T-helper 1 cell treated with Interleukin-12 subunit alpha and Interleukin-12 subunit beta and Interleukin-4 antibody, amounts not matched to agents 30 μg/mL and 1 μg/mL, for 36 hours (primary cell): ENCODE results near the gene EPN3.

Source experiments
- H3K27ac Mint-ChIP-seq: one replicate; pipeline ENCODE4 v1.8.0; 2021; ENCODE audit warnings: mild to moderate bottlenecking, mixed read lengths
- H3K27me3 Mint-ChIP-seq: one replicate; pipeline ENCODE4 v1.8.0; 2021; ENCODE audit warnings: low read depth, mixed read lengths
- H3K36me3 Mint-ChIP-seq: one replicate; pipeline ENCODE4 v1.8.0; 2021; ENCODE audit warnings: low read depth, mixed read lengths
- H3K4me1 Mint-ChIP-seq: one replicate; pipeline ENCODE4 v1.8.0; 2021; ENCODE audit warnings: low read depth, mixed read lengths
- H3K4me3 Mint-ChIP-seq: one replicate; pipeline ENCODE4 v1.8.0; 2021; ENCODE audit warnings: mild to moderate bottlenecking, moderate library complexity, mixed read lengths
- H3K9me3 Mint-ChIP-seq: one replicate; pipeline ENCODE4 v1.8.0; 2021; ENCODE audit warnings: mixed read lengths

EPN3 gene

GRCh38 chr17:50571681-50572080 lies 39.1 kb downstream of the EPN3 start:
- H3K27ac Mint-ChIP-seq, result no peak overlapping the region
- H3K4me3 Mint-ChIP-seq, result no peak overlapping the region
- no peaks in the 10 kb centered on the region for H3K4me1 Mint-ChIP-seq
- peaks cover 16% of the 10 kb centered on the region for H3K27me3 Mint-ChIP-seq
- no peaks in the 10 kb centered on the region for H3K36me3 Mint-ChIP-seq
- no peaks in the 10 kb centered on the region for H3K9me3 Mint-ChIP-seq

DNA sequence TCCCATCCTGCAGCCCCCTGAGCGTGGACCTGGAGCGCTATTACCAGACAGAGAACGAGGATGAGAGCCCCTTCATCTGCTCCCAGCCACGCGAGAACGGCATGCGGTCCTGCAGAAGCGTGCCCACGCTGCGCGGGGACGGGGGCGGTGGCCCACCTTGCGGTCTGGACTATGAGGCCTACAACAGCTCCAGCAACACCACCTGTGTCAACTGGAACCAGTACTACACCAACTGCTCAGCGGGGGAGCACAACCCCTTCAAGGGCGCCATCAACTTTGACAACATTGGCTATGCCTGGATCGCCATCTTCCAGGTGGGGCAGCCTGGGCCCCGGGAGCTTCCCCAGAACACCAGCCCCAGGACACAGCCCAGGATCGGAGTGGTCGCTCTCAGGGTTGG lies 40.0 kb downstream of the EPN3 start:
- Mint-ChIP-seq H3K27ac (no peak overlapping the region), H3K4me3 (no peak overlapping the region), H3K4me1 (no peaks in the 10 kb centered on the region), H3K27me3 (peaks cover 10% of the 10 kb centered on the region), H3K36me3 (no peaks in the 10 kb centered on the region), H3K9me3 (no peaks in the 10 kb centered on the region)

GRCh38 chr17:50573866-50574611 lies 41.5 kb downstream of the EPN3 start:
- no peak overlapping the region for H3K27ac Mint-ChIP-seq
- no peaks in the 10 kb centered on the region for H3K9me3 Mint-ChIP-seq
- H3K4me3 Mint-ChIP-seq, result no peak overlapping the region
- no peaks in the 10 kb centered on the region for H3K27me3 Mint-ChIP-seq
- no peaks in the 10 kb centered on the region for H3K4me1 Mint-ChIP-seq
- H3K36me3 Mint-ChIP-seq, result no peaks in the 10 kb centered on the region

- no peak overlapping the region for H3K27ac Mint-ChIP-seq
- H3K36me3 Mint-ChIP-seq, result no peaks in the 10 kb centered on the region
- H3K27me3 Mint-ChIP-seq, result no peaks in the 10 kb centered on the region
- no peaks in the 10 kb centered on the region for H3K9me3 Mint-ChIP-seq
- H3K4me1 Mint-ChIP-seq, result no peaks in the 10 kb centered on the region
- H3K4me3 Mint-ChIP-seq, result no peak overlapping the region
Measured at GRCh38 chr17:50575581-50576210, 43.2 kb downstream of the EPN3 start.

DNA sequence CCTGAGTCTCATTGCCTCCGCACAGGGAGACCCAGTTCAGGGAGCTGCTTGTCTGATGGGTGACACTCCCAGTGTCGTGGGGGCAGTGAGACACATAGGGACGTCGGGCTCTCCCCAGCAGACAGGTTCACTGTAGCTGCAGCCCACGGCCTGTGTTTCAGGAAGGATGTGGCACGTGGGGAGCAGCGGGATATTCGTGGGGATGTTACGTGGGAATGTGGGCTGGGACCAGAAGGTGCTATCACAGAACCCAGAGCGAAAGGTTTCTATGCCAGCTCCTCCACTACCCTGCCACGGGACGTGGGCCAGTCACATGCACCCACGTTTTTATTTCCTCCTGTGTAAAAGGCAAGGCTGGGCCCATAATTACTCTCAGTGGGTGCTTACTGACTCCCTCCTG lies 44.3 kb downstream of the EPN3 start:
- H3K27me3 Mint-ChIP-seq, result peaks cover under 1% of the 10 kb centered on the region
- no peak overlapping the region for H3K27ac Mint-ChIP-seq
- H3K9me3 Mint-ChIP-seq, result no peaks in the 10 kb centered on the region
- no peaks in the 10 kb centered on the region for H3K4me1 Mint-ChIP-seq
- no peak overlapping the region for H3K4me3 Mint-ChIP-seq
- H3K36me3 Mint-ChIP-seq, result no peaks in the 10 kb centered on the region

DNA sequence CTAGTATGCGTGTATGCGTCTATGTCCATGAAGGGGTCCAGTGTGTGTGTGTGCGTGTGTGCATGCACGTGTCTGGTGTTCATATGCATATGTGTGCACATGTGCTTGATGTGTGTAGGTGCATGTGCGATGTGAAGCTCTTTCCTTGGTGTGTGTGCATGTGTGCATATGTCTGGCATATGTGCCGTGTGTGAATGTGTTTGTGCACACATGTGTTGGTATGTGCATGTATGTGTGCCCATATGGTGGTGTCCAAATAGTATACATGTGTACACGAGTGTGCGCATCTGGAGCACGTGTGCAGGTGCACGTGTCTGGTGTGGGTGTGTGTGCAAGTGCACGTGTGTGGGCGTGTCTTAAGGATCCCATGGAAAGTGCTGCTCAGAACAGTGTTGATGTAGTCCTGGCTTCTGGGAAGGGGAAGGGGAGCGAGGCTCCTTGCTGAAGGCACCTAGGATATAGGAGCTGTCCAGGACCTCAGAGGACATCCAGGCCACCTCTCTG lies 45.0 kb downstream of the EPN3 start:
- H3K27me3 Mint-ChIP-seq, result peaks cover 4% of the 10 kb centered on the region
- no peaks in the 10 kb centered on the region for H3K36me3 Mint-ChIP-seq
- no peak overlapping the region for H3K4me3 Mint-ChIP-seq
- H3K27ac Mint-ChIP-seq, result no peak overlapping the region
- H3K4me1 Mint-ChIP-seq, result no peaks in the 10 kb centered on the region
- H3K9me3 Mint-ChIP-seq, result no peaks in the 10 kb centered on the region

DNA sequence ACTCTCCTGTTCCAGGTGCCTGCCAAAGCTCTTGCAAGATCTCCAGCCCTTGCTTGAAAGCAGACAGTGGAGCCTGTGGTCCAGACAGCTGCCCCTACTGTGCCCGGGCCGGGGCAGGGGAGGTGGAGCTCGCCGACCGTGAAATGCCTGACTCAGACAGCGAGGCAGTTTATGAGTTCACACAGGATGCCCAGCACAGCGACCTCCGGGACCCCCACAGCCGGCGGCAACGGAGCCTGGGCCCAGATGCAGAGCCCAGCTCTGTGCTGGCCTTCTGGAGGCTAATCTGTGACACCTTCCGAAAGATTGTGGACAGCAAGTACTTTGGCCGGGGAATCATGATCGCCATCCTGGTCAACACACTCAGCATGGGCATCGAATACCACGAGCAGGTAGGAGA lies 45.6 kb downstream of the EPN3 start:
- no peaks in the 10 kb centered on the region for H3K4me1 Mint-ChIP-seq
- H3K27me3 Mint-ChIP-seq, result peaks cover 4% of the 10 kb centered on the region
- H3K4me3 Mint-ChIP-seq, result no peak overlapping the region
- no peak overlapping the region for H3K27ac Mint-ChIP-seq
- H3K9me3 Mint-ChIP-seq, result no peaks in the 10 kb centered on the region
- H3K36me3 Mint-ChIP-seq, result no peaks in the 10 kb centered on the region

GRCh38 chr17:50579399-50579798 lies 46.9 kb downstream of the EPN3 start:
- H3K4me1 Mint-ChIP-seq, result no peaks in the 10 kb centered on the region
- peaks cover 4% of the 10 kb centered on the region for H3K27me3 Mint-ChIP-seq
- H3K4me3 Mint-ChIP-seq, result no peak overlapping the region
- H3K27ac Mint-ChIP-seq, result no peak overlapping the region
- no peaks in the 10 kb centered on the region for H3K9me3 Mint-ChIP-seq
- H3K36me3 Mint-ChIP-seq, result no peaks in the 10 kb centered on the region

GRCh38 chr17:50580646-50581045 lies 48.1 kb downstream of the EPN3 start:
- no peak overlapping the region for H3K4me3 Mint-ChIP-seq
- H3K27me3 Mint-ChIP-seq, result peaks cover 4% of the 10 kb centered on the region
- H3K9me3 Mint-ChIP-seq, result no peaks in the 10 kb centered on the region
- H3K36me3 Mint-ChIP-seq, result no peaks in the 10 kb centered on the region
- no peaks in the 10 kb centered on the region for H3K4me1 Mint-ChIP-seq
- no peak overlapping the region for H3K27ac Mint-ChIP-seq

DNA sequence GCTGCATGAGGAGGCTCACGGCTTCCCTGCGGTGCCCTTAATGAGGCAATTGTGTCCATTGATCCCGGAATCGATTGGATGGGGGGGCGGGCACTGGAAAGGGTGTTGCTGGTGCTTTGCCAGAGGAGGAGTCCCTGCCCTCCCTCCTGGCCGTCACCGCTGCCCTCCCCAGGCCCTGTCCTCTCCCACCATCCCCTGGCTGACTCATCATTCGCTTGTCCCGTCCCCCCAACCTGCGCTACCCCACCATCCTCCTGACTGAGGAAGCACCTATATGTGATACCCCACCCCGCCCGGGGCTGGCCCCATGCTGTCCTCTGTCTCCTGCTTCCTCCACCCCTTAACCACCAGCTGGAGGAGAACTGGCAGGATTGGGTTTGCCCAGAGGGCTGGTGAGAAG lies 48.8 kb downstream of the EPN3 start:
- Mint-ChIP-seq H3K4me3 (no peak overlapping the region), H3K27me3 (peaks cover 4% of the 10 kb centered on the region), H3K4me1 (no peaks in the 10 kb centered on the region), H3K27ac (no peak overlapping the region), H3K9me3 (no peaks in the 10 kb centered on the region), H3K36me3 (no peaks in the 10 kb centered on the region)

GRCh38 chr17:50582741-50583140 lies 50.2 kb downstream of the EPN3 start:
- Mint-ChIP-seq H3K27ac (no peak overlapping the region), H3K9me3 (no peaks in the 10 kb centered on the region), H3K4me1 (no peaks in the 10 kb centered on the region), H3K27me3 (peaks cover 4% of the 10 kb centered on the region), H3K4me3 (no peak overlapping the region), H3K36me3 (no peaks in the 10 kb centered on the region)

DNA sequence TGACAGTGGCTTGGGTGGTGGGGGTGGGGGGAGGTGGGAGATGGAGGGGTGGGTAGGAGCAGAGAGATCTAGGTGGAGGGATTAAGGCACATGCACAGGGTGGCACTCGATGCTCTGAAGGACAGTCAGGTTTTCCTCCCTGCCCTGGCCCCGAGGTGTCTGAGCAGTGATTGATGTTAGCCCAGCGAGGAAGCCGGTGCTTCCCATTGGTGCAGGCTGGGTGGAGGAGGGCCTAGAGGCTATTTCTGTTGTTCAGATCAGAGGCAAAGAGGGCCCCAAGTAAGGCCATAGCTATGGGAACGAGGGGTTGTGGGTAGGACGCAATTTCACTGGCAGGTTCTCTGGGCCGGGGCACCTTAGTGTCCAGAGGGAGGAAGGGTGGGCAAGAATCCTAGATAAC lies 51.1 kb downstream of the EPN3 start:
- H3K4me1 Mint-ChIP-seq, result no peaks in the 10 kb centered on the region
- H3K9me3 Mint-ChIP-seq, result no peaks in the 10 kb centered on the region
- H3K27ac Mint-ChIP-seq, result no peak overlapping the region
- peaks cover 4% of the 10 kb centered on the region for H3K27me3 Mint-ChIP-seq
- no peak overlapping the region for H3K4me3 Mint-ChIP-seq
- no peaks in the 10 kb centered on the region for H3K36me3 Mint-ChIP-seq

- peaks cover 4% of the 10 kb centered on the region for H3K27me3 Mint-ChIP-seq
Measured at GRCh38 chr17:50584116-50584515, 51.6 kb downstream of the EPN3 start.

GRCh38 chr17:50584749-50585148 lies 52.2 kb downstream of the EPN3 start:
- Mint-ChIP-seq H3K4me1 (no peaks in the 10 kb centered on the region), H3K9me3 (no peaks in the 10 kb centered on the region), H3K36me3 (no peaks in the 10 kb centered on the region), H3K4me3 (no peak overlapping the region), H3K27ac (no peak overlapping the region), H3K27me3 (peaks cover 4% of the 10 kb centered on the region)

More at GRCh38 chr17:50584116-50584515, 51.6 kb downstream of the EPN3 start:
- Mint-ChIP-seq H3K9me3 (no peaks in the 10 kb centered on the region), H3K4me3 (no peak overlapping the region), H3K4me1 (no peaks in the 10 kb centered on the region), H3K36me3 (no peaks in the 10 kb centered on the region), H3K27ac (no peak overlapping the region)

DNA sequence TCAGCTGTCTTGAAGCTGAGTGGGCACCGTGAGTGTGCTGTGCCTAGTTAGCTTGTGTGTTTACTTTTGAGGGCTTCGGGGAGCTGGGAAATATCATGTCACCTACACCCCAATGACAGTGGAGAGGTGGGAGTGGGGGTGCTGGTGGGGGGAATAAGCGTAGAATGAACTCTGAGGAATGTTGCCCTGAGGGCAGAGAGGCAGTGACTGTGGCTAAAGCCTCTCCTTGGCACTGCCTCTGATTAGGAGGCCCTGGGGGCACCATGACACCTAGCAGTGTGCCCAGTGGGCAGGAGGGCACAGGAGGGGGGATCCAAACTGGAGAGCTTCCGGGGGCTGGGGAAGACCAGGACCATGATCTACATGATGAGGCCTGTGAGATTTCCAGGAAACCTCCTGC lies 52.8 kb downstream of the EPN3 start:
- no peak overlapping the region for H3K27ac Mint-ChIP-seq
- H3K27me3 Mint-ChIP-seq, result peaks cover 4% of the 10 kb centered on the region
- H3K36me3 Mint-ChIP-seq, result no peaks in the 10 kb centered on the region
- no peak overlapping the region for H3K4me3 Mint-ChIP-seq
- H3K9me3 Mint-ChIP-seq, result no peaks in the 10 kb centered on the region
- H3K4me1 Mint-ChIP-seq, result no peaks in the 10 kb centered on the region
